ENCODE data around the gene RBL1.

DNA sequence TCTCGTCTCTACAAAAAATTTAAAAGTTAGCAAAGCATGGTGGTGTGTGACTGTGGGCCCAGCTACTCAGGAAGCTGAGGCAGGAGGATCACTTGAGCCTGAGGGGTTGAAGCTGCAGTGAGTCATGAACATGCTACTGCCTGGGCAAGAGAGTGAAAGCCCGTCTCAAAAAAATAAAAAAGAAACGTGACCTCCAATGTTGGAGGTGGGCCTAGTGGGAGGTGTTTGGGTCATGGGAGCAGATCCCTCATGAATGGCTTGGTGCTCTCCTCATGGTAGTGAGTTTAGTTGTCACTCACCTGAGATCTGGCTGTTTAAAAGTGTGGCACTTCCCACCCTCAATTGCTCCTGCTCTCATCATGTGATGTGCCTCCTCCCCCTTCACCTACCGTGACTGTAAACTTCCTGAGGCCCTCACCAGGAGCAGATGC, 24.3 kb downstream of the RBL1 start:
- TF ChIP-seq, protein P1, sequence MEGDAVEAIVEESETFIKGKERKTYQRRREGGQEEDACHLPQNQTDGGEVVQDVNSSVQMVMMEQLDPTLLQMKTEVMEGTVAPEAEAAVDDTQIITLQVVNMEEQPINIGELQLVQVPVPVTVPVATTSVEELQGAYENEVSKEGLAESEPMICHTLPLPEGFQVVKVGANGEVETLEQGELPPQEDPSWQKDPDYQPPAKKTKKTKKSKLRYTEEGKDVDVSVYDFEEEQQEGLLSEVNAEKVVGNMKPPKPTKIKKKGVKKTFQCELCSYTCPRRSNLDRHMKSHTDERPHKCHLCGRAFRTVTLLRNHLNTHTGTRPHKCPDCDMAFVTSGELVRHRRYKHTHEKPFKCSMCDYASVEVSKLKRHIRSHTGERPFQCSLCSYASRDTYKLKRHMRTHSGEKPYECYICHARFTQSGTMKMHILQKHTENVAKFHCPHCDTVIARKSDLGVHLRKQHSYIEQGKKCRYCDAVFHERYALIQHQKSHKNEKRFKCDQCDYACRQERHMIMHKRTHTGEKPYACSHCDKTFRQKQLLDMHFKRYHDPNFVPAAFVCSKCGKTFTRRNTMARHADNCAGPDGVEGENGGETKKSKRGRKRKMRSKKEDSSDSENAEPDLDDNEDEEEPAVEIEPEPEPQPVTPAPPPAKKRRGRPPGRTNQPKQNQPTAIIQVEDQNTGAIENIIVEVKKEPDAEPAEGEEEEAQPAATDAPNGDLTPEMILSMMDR (conservative IDR thresholded peaks at IDR 0.05): no peak
- no peak for TF ChIP-seq EZH2 (IDR thresholded peaks at IDR 0.05; ENCODE audit: low read depth)

Data from PC-9 (cell line).